Transverse colon (tissue), 4 donors: ENCODE results near the gene NR3C1.

Experiments used
- POLR2A ChIP-seq: fragments of 450-650 bp; IDR thresholded peaks from one replicate; pipeline ENCODE4 v1.6.1; 2016; ENCODE audit warnings: antibody characterized with exemption, mild to moderate bottlenecking, moderate library complexity
- POLR2AphosphoS5 ChIP-seq, 3 donors: sonication (generic); formaldehyde crosslinking; IDR thresholded peaks; one replicate each; pipeline ENCODE4 v1.6.1; 2016; ENCODE audit warnings: antibody characterized with exemption in 3 of 3
- TF ChIP-seq, protein P1 (sequence below), 5 experiments: fragments of 200-600 bp in 3 of 5; fragments of 450-650 bp in 2 of 5; sonication (generic) in 3 of 5; IDR thresholded peaks; 1 replicate in 2 of 5; 2 replicates in 3 of 5; pipeline ENCODE4 v1.5.1; 2016 to 2017; ENCODE audit warnings: antibody characterized with exemption in 5 of 5, inconsistent platforms in 3 of 5, mild to moderate bottlenecking in 2 of 5, moderate library complexity in 1 of 5

DNA sequence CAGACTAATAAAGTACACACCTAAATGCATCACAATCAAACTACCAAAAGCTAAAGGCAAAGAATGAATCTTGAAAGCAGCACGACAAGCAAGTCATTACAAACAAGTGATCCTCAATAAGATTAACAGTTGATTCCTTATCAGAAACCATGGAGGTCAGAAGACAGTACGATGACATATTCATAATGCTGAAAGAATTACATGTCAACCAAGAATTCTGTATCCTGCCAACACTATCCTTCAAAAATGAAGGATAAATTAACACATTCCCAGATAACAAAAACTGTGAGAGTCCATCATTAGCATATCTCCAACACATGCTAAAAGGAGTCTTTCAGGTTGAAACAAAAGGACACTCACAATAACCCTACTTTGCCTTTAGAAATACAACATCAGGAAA lies 39.4 kb downstream of the NR3C1 start:
- TF ChIP-seq, protein P1, sequence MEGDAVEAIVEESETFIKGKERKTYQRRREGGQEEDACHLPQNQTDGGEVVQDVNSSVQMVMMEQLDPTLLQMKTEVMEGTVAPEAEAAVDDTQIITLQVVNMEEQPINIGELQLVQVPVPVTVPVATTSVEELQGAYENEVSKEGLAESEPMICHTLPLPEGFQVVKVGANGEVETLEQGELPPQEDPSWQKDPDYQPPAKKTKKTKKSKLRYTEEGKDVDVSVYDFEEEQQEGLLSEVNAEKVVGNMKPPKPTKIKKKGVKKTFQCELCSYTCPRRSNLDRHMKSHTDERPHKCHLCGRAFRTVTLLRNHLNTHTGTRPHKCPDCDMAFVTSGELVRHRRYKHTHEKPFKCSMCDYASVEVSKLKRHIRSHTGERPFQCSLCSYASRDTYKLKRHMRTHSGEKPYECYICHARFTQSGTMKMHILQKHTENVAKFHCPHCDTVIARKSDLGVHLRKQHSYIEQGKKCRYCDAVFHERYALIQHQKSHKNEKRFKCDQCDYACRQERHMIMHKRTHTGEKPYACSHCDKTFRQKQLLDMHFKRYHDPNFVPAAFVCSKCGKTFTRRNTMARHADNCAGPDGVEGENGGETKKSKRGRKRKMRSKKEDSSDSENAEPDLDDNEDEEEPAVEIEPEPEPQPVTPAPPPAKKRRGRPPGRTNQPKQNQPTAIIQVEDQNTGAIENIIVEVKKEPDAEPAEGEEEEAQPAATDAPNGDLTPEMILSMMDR (IDR thresholded peaks at IDR 0.05): no peak
- TF ChIP-seq POLR2AphosphoS5 (IDR thresholded peaks at IDR 0.05) (no peak), POLR2A (no peak)
